Adrenal gland (tissue), 5 donors: ENCODE results near the gene TEDC1.

Experiments used
- CTCF ChIP-seq, 6 experiments: fragments of 450-650 bp in 4 of 6; fragments of 200-600 bp in 2 of 6; sonication (generic) in 1 of 6; IDR thresholded peaks; 1 replicate in 5 of 6; 2 replicates in 1 of 6; pipeline versions ENCODE4 v1.5.1 to v1.8.0; 2016 to 2021; ENCODE audit warnings: antibody characterized with exemption in 6 of 6, mild to moderate bottlenecking in 2 of 6, moderate library complexity in 1 of 6
- POLR2A ChIP-seq, 2 donors: fragments of 450-650 bp; IDR thresholded peaks; one replicate each; pipeline ENCODE4 v1.6.1; 2017; ENCODE audit warnings: antibody characterized with exemption in 2 of 2, mild to moderate bottlenecking in 2 of 2, moderate library complexity in 1 of 2
- donor health status: DM: no; HTN: no; CAD: no.

GRCh38 chr14:105527381-105527825 lies 36.4 kb downstream of the TEDC1 start:
- no peak for TF ChIP-seq CTCF (IDR thresholded peaks at IDR 0.05)
- TF ChIP-seq POLR2A (IDR thresholded peaks at IDR 0.05): no peak
